GM18499 (cell line): ENCODE results near the gene GGA2.
"Not testable (repeated sequence)": the region's sequence is repeated elsewhere in the genome, so short reads cannot be mapped to it uniquely, and the experiment has no call there.

Experiments used
- ATAC-seq: cut with Tn5 transposase; IDR thresholded peaks from one replicate; pipeline ENCODE4 v1.9.1; 2021; ENCODE audit warnings: moderate number of reproducible peaks; ENCODE audit not compliant: insufficient read depth, unreplicated experiment

Gene GGA2

DNA sequence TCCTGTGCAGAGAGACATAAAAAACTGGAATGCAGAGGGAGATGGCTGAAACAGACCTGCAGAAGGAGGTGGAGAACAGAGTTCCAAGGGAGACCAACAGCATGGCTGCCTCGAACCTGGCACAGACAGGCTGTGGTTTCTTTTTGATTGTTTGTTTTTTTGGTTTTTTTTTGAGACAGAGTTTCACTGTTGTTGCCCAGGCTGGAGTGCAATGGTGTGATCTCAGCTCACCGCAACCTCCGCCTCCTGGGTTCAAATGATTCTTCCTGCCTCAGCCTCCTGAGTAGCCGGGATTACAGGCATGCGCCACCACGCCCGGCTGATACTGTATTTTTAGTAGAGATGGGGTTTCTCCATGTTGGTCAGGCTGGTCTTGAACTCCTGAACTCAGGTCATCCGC, 26.8 kb downstream of the GGA2 start:
- ATAC-seq, result not testable (repeated sequence)

DNA sequence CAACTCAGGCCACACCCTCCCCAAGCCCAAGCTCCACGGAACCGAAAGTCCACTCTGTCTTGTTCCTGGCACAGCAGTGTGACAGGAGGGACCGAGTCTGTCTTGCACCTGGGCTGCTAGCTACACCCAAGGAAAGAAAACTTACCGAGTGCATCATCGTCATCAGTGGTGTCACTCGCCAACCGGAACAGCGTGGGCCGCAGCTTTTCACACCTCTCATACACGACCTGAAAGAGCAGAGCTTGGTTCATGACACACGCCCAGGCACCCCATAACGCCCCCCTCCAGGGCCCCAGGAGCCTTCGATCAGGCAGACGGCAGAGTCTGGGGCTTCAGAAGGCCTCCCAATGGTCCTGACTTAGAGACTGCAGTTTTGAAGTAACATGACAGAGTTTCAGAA, 27.5 kb downstream of the GGA2 start:
- ATAC-seq, result no peak

DNA sequence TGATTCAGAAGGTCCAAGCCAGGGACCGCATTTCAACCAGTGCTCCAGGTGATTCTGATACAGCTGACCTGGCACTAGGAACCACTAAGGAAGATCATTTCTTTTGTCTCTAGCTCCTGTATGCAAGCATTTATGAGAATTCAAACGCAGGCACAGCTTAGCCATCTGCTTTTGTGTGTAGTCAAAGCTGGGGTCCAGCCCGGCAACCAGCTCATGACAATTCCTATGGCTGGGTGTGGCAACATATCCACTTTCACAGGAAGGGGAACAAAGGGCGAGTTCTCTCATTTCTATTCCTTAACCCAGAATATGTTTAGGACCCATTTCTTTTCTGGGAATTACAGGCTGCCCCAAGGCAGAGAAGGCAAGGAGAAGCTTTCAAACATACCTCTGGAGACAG, 30.0 kb downstream of the GGA2 start:
- ATAC-seq, result no peak

DNA sequence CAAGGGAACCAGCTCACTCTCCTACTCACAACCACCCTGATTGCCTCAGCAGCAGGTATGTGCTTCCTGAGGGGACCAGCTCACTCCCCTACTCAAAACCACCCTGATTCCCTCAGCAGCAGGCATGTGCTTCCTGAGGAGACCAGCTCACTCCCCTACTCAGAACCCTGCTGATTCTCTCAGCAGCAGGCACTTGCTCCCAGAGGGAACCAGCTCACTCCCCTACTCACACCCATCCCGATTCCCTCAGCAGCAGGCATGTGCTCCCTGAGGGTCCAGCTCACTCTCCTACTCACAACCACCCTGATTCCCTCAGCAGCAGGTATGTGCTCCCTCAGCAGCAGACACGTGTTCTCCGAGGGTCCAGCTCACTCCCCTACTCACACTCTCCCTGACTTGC, 31.2 kb downstream of the GGA2 start:
- no peak for ATAC-seq

DNA sequence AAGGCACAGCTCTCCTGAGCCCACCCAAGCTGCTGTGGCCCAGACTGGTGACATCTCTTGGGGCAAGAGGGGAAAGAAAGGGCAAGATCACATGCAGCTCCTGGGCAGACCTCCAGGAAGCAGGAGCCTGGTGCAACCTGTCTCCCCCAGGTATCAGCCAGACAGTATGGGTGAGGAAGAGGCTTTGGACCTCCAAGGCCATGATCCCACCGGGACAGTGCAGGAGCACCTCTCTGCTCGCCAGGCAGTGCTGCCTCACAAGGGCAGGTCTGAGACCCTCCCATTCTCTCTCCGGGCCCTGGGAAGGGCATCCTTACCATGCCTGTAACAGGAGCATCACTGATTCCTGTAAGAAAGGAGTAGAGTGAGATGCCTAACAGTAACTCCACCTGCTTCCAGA, 31.7 kb downstream of the GGA2 start:
- no peak for ATAC-seq

DNA sequence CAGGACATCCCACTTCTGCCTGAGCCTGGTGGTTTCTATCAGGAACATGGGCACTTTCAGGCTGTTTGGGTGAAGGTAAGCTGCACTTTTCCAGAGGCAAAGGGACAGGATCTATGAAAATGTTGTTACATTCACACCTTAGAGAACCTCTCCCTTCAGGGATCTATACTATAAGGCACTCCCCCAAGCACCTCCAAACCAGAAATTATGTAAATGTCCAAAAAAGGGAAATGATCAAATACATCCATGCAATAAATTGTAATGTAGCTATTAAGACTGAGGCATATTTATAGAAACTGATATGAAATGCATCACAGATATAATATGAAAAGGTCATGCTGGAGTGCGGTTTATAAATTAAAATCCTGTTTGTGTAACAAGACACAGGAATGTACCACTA, 34.0 kb downstream of the GGA2 start:
- ATAC-seq, result no peak

DNA sequence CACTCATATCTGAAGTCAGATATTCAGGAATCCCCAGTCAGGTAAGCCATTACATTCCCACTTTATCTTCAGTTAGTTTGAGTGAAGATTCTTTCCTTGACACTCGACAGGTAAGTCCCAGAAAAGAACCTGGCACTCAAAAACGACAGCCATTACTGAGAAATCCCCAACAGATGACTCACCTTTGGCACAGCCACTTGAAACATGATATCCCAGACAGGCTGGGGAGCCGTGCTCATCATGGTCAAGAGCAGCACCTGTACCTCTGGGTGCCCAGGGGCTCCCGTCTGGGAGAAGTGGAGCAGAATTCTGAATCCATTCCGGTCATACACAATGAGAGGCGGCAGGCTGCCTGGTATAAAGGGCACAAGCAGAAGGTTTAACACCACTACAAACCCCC, 40.5 kb downstream of the GGA2 start:
- no peak for ATAC-seq

DNA sequence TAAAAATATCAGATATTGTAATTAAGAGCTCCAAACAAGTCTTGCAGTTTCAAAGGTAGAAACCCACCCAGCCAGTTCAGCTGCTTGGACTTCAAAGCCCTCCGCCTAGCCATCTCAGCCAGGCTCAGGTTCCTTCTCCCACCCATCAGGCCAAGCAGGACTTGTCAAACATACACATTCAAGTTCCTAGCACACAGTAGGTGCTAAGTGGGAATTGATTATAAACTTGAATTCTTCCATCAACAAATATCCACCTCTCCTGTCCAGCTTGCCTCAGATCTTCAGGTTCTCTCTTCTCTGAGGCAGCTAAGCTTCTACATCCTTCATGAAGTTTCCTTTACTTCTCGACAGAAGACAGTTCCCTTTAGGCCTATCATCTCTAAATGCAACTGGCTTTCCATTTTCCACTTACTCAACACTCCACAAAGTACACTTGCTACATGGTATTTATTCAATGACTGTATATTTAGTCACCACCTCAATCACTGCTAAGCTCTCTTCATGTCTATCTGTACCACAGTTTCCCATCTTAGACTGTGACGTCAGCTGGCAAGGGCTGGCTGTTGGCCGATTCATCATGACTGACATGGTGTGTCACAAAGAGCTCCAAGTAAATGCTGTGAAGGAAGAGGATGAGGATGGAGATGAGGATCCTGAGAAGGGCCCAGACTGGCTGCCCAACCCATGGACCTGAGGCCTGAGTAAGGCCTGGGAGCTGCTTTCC, 44.0 kb downstream of the GGA2 start:
- no peak for ATAC-seq

DNA sequence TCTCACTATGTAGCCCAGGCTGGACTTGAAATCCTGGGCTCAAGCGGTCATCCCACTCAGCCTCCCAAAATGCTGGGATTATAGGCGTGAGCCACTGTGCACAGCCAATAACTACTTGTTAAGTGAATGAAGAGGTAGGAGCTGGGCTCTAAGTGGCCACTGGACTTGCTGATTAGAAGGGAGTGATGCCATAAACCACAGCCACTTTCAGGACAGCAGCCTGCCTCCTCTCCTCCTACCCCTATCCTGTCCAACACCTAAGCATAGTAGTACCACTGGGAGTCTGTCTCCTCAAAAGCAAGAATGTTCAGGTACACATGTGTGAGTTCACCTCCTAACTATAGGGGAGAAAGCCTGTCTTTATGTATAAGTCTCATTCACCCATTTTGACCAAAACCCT, 45.1 kb downstream of the GGA2 start:
- no peak for ATAC-seq

DNA sequence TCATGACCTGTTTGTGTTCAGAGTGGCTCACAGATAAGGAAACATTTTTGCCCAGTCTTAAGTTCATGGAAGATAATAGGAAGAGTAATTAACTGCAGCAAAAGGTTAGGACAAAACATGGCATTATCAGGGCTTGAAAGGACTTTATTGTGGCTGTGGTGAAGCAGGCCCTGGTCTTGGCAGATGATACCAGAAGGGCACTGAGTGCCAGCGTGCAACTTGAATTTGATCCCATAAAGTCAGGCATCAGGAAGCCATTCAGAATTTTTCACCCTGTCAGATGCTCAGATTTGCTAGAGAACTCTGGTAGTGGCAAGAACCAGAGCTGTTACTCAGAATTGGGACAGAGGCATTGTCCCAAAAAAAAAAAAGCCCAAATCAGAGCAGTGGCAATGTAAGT, 46.1 kb downstream of the GGA2 start:
- no peak for ATAC-seq

DNA sequence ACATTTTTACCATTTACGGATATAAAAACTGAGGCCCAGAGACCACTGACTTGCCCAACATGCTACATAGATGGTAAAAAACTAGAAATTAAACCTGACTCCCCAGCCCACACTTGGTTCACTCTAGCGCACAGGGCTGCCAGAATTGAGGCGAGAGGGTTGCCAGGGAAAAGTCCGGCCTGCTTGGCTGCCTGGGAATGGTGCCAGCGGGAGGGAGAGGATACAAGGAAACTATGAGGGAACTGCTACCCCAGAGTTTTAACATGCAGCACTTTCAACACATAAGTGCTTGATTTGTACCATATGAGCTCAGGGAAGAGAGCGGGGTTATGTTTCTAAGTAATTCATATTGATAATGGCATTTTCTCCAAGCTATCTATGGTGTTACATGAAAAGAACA, 47.3 kb downstream of the GGA2 start:
- not testable (repeated sequence) for ATAC-seq

DNA sequence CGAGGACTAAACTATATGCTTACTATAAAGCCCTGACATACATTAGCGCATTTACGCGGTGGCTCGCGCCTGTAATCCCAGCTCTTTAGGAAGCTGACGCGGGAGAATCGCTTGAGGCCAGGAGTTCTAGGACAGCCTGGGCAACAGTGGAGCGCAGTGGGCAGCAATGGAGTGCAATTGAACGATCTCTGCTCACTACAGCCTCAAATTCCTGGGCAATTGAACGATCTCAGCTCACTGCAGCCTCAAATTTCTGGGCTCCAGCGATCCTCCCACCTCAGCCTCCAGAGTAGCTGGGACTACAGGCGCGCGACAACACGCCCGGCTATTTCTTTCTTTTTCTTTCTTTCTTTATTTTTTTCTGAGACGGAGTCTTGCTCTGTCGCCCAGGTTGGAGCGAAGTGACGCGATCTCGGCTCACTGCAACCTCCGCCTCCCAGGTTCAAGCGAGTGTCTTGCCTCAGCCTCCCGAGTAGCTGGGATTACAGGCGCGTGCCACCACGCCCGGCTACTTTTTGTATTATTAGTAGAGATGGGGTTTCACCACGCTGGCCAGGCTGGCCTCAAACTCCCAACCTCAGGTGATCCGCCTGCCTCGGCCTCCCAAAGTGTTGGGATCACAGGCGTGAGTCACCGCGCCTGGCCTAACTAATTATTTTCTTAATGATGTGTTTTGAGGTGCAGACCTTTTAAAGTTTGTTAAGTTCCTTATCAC, 56.8 kb downstream of the GGA2 start:
- no peak for ATAC-seq

DNA sequence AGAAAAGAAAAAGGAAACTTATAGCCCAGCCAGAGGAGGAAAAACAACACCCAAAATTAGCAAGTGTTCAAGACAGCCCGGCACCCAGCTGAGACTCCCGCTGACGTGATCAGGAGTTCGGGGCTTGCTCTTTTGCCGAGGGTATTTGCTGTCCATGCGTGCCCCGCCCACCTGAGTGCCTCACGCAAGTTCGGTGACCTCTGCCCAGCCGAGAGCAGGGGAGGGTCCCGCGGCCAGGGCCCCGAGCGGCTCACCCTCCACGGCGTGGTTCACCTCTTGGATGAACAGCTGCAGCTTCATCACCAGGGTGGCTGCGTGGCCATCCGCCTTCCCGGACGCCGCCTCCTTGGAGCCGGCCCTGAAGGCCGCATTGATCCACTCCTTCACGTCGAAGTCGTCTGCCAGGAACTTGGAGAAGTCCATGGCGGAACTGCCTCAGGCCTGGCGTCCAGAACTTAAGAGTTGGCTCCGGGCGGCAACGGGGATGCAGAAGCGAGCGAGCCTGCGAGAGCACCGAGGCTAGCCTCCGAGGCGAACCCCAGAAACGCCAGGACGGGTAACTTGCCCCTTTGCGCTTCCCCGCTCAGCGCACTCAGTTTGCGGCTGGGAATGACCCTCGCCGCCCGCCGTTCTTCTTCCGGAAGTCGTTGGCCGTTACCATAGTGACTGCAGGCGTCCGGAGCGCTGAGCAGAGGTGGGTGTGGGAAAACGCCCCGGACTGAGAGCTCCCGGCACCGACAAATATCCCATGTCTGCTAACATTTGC, 57.5 kb downstream of the GGA2 start, which contains the start of gene COG7:
Gene COG7 (minus strand): TSS at position 618 of the 766 bp plus-strand sequence. CDS start 195 bp downstream, at position 423.
- peak; percentile 49 for ATAC-seq

DNA sequence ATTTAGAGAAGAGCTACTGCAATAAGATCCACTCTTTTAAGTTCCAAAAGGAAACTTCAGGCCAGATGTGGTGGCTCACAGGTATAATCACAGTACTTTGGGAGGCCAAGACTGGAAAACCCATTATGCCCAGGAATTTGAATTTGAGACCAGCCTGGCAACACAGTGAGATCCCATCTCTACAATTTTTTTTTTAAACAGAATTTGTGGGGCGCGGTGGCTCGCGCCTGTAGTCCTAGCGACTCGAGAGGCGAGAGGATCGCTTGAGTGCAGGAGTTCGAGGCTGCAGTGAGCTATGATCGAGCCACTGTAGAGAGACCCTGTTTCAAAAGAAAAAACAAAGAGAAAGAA, 58.1 kb downstream of the GGA2 start:
- ATAC-seq, result no peak

DNA sequence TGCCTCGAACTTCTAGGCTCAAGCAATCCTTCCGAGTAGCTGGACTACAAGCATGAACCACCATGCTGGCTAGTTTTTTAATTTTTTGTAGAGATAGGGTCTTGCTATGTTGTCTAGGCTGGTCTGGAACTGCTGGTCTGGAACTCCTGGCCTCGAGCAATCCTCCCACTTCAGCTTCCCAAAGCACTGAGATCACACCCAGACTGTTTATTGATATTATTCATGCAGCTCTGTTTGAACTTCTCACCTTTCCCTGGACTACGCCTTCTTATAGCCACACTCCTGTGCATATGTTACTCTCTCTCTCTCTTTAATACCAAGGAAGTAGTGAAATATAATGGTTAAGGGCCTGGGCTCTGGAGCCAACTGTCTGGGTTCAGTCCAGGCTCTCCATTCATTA, 61.9 kb downstream of the GGA2 start:
- no peak for ATAC-seq

DNA sequence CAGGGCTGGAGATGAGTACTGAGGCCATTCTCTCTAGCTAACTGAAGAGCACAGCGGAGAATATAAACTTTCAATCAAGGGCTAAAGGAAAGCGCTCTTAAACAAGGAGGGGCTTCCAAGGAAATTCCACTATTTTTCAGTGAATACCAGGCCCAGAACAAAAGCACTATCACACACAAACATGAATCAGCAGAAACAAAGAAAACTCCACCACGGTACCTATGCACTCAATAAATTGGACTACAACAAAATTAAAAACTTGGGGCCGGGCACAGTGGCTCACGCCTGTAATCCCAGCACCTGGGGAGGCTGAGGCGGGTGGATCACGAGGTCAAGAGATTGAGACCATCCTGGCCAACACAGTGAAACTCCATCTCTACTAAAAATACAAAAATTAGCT, 72.8 kb downstream of the GGA2 start:
- ATAC-seq, result not testable (repeated sequence)

DNA sequence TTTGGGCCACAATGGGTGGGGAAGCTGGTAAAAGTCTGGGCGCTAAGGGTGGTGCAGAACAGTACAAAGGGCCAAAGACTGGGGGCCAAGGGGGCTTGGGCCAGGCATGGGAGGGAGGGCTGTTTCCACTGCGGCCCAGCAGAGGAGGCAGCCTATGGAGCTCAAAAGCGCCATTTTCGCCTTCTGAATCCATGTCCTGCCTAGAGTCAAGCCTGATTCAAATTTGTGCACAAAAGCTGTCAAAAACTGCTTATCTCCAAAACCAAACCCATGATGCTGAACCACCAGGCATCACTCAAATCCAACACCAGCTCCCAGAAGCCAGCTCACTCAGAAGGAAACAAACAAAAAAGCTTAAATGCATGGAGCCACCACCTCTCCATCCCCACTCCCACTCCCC, 73.3 kb downstream of the GGA2 start:
- ATAC-seq, result no peak

DNA sequence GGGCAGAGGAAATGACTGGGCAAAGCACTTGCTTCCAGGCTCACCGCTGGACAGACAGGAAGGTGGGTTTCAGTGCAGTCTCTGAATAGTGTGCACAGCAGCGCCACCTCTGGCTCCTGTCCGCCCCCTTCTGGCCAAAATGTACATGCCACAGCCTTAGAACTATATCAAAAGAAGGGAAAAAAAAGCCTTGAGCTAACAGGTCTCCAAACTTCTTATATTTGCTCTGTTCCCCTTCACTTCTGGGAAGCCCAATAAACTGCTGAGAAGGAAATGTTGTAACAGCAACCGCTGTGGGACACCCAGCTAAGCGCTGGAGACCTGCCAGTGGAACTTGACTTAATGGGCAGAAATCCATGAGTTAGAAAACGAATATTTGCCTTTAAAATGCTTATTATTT, 74.8 kb downstream of the GGA2 start:
- ATAC-seq, result no peak

DNA sequence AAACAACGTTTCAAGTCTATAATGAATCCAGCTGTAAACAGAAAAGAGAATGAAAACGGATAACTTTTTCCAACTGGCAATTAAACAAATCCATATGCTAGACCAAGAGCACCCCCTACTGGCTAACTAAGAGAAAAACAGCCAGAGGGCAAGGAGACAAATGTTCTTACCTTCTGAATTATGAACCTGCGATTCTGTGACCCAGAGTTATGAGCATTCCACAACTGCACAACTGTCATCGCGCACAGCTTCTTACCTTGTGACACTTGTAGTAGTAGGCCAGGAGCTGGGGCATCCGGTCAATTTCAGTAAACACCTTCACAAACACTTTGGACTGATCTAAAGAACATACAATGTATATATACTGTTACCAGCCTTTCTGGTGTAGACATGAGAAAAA, 75.9 kb downstream of the GGA2 start:
- no peak for ATAC-seq

DNA sequence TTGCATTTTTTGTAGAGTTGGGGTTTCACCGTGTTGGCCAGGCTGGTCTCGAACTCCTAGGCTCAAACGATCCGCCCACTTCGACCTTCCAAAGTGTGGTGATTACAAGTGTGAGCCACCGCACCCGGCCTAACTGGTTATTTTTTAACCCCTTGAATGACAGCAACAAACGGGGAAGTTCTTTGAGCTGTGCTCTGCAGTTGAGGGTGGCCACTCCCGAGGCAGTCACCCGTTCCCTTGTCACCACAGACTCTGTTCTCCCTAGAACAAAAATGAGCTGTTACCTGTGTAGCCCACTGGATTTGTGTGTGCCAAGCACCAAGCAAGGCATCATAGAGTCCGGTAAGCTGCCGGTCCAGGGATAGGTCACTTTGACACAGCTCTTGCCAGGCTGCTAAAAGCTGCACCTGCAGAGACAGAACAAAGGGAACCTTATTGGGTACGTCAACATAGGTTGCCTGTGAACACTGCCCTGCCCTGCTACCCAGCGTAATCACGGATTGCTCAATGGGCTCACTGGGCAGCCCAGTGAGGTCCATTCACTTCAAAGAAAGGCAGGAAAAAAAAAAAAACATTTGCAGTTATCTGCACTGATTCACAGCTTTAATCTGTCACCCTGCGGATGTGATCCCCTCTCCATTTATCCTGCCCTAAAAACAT, 76.9 kb downstream of the GGA2 start:
- no peak for ATAC-seq
